Hematopoietic multipotent progenitor cell treated with erythropoietin and hydrocortisone succinate and interleukin-3 and kit ligand, for 8 days (in vitro differentiated cells): ENCODE measurements around the gene IQSEC1.

Source experiments
- DNase-seq: peaks from one replicate; pipeline ENCODE4 v3.0.0-alpha.2; 2015

IQSEC1 gene

DNA sequence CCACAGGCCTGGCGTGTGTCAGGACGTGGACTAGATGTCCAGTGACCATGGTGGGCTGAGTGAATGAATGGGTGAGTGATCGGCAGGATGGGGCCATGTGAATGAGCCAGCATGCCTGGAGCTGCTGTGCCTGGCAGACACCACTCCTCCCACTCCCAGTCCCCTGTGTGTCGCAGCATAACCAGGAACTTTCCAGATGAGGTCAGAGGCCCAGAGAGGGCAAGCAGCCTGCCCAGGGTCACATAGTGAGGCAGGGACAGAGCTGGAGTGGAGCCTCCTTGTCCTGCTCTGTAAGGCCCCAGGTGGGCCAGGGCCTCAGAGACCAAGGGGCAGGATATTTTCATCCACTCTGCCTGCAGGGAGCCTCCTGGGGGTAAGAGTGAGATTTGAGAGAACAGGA, 6.4 kb downstream of the IQSEC1 start:
- DNase-seq: no peak

DNA sequence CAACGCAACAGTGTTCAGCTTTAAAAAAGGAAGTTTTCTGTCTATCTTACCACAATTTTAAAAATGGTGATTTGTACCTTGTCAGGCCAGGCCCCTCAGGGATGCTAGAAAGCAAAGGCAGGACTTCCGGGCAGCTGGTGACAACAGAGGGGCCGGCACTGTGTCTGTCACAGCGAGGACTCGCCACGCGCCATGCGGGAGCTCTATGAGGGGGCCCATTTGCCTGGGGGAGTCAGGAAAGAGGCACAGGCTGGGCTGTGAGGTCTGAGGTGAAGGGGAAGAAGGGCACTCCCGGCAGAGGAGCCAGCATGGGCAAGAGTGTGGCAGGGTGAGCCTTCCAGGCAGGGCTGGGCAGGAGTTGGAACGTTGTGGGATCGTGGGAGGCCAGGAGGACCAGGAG, 7.0 kb downstream of the IQSEC1 start:
- no peak for DNase-seq

DNA sequence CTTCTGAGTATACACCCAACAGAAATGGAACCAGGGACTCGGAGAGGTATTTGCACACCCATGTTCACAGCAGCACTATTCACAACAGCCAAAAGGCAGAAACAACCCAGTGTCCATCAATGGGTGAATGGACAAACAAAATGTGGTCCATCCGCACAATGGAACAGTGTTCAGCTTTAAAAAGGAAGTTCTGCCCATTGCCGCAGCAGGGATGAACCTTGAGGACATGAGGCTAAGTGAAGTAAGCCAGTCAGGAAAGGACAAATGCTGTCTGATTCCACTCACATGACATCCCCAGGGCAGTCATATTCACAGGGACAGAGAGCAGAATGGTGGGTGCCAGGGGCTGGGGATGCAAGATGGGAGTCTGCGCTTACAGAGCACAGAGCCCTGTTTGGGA, 7.5 kb downstream of the IQSEC1 start:
- DNase-seq: no peak

DNA sequence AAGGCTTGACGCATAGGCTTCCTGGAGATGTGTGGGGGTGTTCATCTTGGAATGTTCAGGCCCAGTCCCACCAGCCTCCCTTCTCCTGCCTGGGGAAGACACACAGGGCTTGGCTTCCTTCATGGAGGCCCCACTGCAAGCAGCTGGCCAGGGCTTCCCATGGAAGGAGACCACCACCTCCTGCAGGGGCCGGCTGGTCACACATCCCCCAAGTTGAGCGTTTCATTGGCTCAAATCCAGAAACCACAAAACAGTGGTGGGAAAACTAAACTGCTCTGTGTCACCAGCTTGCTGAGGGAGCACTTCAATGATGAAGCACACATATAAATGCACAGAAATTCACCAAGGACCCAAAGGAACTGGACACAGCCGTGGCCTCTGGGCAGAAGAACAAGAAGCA, 8.3 kb downstream of the IQSEC1 start:
- DNase-seq: no peak

DNA sequence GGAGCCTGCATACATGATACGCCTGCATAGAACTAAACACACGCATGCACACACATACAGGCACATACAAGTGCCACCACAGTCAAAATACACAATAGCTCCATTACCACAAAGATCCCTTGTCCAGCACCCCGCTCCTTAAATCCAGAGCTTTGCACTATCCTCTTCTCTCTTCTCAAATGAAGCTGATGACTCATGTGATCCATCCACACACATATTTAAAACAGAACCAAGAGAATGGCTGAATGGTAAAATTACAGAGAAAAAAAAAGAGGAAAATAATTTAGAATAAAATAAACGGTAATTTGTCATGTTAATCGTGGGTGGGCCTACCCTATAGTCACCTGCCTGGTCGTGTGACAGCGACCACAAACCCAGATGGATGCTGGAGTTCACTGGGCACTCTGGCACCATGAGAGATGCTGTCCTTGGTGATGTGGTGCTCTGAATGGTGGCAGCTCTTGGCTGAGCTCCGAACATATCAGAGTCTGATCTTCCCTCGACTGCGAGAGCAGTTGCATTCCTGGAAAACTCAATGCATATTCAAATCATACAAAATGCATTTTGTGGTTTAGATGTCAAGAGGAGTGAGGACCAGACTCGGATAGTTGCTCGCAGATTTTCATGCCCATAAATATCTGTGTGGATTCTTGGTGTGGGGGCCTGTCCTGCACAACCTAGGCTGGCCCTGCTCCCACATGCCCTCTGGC, 8.9 kb downstream of the IQSEC1 start:
- DNase-seq: no peak

DNA sequence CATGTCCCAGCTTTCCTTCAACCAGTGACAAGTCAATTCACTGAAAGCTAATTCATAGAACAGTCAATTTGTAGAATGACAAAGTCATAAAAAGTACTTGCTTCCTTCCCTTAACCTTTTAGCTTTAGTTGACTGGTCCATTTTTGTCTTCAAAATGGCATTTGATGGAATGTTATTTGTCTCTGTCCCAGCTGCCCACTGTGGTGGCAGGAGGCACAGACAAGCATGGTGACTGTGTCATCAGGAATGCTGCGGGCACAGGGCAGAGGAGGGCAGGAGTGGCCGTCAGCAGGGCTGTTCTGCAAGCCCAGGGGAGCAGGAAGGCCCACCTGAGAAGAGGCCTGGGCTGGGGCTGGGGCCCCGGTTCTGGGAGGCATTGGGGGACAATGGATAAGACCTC, 10.0 kb downstream of the IQSEC1 start:
- DNase-seq: no peak

DNA sequence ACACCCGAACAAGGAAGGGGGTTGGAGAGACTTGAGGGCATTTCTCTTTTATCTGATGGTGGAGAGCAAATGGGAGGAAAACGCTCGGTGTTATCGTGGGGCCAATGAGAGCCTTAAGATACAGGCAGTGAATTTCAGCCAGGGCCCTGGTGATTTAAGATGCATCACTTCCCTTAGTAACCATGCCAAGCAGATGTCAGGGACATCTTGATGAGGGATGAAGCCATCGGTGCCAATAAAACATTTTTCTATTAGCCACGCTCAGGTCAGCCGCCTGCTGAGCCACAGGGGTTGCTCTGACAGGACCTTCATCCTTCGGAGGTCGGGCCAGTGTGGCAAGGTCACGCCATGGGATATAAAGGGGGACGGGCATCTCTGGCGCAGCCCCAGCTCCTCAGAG, 10.6 kb downstream of the IQSEC1 start:
- DNase-seq: no peak

DNA sequence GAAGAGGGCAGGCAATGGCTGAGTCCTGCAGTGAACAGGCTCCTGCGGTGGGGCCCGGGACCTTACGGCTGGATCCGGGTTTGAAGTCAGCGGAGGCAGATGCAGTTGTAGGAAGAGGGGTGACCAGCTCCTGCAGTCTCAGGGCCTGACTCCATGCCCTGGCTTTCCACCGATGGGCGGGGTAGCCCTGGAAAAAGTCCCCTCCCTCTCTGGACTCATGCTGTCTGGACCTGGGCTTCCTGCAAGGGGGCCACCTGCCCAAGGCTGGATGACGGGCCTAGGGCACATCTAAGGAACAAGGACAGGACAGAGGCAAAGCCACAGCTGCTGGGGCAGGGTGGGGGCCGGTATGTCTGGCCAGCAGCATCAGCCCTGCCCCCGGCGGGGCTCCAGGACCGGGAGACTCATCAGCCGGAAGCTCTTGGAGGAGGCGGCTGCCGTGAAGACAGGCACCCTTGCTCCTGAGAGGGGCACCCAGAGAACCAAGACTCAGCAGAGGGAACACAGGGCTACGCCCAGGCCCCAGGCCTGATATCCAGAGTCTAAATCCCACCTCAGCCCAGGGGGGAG, 12.8 kb downstream of the IQSEC1 start:
- DNase-seq: no peak

DNA sequence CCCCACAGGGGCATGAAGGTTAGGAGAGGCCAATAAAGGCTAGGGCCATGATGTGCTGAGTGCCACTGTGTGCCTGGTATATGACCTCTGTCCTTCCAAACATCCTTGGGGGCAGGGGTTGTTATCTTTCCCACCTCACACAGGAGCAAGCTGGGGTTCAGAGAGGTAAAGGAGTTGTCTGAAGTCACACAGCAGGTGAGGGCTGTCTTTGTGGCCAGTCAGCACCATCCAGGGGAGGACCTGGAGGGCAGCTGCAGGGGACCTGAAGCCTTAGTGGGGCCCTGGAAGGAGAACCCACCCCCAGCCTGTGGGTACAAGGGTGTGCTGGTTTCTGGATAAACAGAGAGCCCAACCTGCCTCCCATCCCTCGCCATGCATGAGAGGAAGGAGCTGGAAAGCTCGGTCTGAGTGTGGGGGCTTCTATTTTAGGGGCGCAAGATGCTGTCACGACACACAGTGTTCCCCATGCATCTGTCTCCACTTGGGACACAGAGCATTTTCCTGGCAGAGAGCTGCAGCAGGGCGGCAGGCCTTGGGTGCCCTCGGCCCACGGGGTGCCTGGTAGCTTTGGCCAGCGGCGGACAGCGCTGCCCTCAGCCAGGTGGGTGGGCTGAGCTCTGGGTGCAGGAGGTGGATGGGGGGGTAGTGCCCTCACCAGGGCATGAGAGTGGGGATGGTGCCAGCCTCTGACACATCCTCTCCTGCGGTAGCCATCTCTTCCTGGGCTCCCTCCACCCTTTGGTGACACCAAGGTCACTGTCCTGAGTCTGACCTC, 14.7 kb downstream of the IQSEC1 start:
- DNase-seq: no peak

DNA sequence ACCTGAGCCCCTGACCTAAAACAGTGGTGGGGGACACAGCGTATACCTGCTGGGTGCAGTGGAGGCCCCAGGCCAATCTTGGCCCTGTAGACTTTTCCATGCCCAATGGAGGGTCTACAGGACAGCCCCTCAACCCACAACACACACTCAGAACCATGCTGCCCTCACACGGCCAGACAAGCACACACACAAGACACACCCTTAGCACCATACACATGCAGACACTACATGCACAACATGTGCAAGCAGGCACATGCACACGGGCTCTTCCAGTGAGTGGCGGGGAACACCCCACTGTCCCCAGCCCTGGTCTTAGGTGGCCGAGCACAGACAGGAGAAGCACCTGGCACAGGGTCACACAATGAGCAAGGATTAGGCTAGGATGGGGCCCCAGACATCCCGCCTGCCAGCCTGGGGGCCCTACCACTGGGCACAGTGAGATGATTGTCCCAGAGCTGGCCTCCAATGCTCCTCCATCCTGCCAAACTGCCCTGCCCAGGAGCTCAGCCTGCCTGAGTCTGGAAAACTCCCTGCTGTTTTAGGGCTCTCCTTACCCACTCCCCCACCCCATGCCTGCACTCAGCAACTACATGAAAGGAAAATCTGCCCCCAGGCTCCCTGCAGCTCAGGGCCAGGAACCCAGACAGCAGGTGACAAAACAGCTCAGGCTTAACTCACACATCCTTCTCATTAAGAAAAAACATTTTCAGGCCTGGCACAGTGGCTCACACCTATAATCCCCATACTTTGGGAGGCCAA, 15.8 kb downstream of the IQSEC1 start:
- DNase-seq: no peak

DNA sequence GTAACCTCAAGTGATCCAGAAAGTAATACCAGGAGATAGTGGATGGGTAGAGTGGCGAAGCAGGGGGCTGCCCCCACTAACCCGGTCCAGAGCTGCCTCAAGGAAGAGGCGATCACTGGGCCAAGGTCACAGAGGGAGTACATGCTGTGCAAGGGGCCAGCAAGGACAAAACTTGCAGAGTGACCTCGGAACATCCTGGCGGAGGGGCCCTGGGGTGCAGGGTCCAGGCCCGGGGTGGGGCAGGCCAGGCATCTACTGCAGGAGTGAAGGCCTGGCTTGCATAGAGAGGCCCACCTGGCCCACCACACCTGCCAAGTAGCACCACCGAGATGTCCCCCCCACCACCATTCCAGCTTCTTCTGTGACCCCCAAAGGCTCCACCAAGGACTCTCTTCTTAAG, 17.6 kb downstream of the IQSEC1 start:
- DNase-seq: no peak

DNA sequence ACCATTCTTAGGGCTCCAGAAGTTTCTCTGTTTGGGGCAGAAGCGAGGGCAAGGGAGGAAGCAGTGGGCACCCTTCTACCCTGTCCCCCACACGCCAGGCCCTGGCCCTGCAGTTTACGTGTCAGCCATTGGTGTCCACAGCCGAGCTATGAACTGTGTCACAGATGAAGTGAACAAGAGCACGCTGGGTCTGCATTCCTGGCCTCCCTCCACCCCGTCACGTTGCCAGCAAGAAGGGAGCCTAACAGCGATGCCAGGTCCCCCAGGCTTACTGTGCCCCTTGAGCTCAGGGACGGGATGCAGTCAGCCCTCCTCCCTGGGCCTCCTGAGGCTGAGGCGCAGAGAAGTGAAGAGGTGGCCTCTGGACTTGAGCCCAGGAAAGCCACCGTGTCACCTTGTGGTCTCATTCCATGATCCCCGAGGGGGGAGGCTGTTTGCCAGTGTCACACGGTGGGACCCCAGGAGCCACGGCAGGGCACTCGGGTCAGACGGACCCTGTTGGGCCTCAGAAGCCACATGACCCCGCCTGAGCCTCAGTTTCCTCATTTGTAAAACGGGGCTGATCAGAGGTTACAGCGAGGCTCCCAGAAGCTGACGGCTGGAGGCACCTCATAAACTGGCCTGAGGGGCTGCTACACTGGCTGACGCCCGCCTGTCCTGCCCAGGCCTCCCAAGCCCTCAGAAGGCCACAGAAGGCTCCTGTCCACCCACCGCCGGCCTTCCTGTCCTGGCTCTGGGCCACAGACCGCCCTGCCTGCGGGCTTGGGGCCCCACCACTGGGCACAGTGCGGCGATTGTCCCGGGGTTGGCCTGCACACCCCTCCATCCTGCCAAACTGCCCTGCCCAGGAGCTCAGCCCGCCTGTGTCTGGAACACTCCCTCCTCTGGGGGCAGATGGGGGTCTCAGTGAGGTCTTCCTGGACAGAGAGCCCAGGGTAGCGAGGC, 18.6 kb downstream of the IQSEC1 start:
- DNase-seq: no peak

DNA sequence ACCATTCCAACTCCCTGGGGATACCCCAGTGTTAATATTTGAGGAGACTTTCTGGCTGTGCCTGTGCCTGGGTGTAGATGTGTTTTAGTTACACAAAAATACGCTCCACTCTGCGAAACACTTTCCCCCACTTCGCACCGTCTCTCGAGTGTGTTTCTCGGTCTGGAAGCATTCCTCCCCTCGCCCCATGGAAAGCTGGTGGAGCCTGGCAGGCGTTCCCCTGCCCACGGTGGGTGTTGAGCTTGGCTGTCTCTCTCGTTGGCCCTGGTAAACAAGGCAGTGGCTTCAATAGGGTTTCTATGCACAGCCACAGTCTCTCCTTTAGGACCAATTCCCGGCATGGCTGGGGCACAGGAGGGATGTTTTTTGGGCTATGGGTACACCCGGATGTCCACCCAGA, 19.3 kb downstream of the IQSEC1 start:
- DNase-seq: no peak

DNA sequence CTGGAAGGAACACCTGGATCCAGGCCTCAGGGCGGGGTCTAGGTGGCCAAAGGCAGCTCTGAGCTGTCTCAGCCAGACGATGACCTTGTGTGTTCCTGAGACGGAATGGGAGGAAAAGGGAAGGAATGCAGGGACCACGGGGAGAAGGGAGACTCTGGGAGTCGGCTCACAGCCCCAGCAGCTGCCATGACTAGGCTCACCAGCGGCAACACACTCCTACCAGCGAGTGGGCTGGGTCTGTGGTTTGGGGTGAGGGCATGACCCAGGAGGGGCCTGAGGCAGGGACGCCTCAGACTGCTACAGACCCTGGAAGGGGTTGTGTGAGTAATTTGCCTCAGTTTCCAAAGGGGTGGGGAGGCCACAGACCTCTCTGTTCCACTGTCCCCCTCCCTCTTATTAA, 19.8 kb downstream of the IQSEC1 start:
- DNase-seq: no peak

DNA sequence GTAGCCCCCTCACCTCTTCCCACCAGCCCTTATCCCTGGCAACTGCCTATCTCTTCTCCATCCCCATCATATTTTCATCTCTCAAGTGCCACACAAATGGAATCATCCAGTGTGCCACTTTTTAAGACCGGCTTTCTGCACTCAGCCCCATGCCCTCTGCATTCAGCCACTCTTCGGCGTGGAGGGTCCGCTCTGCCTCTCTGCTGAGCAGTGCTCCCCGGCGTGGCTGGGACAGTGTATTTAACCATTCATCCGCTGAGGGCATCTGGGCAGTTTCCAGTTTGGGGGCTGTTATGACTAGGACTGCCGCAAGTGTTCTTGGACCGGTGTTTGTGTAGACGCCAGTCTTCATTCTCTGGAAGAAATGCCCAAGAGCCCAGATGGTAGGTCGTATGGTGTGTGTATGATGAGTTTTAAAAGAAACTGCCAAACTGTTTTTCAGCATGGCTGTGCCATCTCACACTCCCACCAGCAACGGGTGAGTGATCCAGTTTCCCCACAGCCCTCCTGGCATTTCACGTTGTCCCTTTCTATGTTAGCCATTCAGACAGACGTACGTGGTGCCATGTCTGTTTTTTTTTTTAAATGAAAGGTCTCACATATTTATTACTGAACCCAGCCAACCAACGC, 20.9 kb downstream of the IQSEC1 start:
- DNase-seq: no peak

DNA sequence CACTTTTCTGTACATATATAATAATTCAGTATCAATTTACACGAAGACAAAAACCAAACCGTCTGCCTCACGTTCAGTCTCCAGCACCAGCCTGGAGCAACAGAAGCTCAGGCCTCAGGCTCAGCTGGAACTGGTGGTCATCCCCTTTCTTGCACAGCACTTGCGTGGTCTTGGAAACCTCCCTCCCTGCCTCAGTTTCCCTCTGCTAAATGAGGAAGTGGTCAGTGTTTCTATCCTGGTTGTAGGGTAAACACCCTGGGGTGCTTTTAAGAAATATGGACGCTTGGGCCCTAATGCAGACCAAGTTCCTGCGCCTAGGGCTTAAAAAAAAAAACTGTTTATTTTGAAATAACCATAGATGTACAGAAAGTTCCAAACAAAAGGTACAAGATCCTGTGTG, 21.6 kb downstream of the IQSEC1 start:
- no peak for DNase-seq

DNA sequence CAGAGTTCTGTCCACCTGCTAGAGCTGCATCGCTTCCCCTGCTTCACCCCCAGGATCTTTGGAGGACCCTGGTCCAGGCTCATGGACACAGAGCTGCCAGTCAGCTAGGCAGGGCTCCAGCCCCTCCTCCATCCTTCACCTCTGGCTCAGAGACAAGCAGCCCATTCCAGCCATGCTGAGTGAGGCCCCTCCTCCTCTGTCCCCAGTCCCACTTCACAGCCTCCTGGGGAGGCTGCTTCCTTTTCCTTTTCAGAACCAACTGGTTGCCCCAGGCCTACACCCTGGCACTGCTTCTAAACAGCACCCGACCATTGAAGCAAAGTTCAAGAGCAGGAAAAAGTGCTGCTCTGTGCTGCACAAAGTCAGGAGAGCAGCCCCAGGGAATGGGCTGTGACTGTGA, 22.2 kb downstream of the IQSEC1 start:
- no peak for DNase-seq

DNA sequence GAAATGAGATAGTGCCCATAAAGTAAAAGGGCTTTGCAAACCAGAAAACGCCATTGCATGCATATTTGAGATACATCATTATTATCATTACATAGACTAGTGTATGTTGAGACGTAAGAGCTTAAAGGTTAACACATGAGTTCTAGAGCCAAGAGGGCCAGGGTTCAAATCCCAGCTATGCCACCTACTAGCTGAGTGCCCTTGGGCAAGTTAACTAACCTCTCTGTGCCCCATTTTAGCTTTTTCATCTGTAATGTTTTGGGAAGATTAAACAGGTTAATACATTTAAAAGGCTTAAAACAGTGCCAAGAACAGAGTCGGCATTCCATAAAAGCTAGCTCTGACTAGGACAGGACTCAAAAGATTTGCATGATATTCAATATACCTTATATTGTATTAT, 22.8 kb downstream of the IQSEC1 start:
- DNase-seq: no peak

DNA sequence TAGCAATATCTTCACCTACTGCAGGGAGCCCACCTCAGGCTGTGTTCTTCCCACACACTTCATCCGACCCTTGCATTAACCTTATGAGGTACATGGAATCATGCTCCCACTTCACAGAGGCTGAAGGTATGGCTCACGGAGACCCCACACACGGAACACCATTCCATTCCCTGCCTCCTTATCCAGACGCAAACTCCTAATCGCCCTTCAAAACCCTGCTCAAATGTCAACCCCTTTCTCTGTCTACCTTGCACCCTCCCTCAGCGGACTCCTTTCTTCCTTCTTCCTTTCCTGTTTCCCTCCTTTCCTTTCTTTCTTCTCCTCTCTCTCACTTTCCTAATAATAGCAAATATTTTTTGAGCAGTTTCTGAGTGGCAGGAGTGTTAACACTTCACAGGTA, 23.8 kb downstream of the IQSEC1 start:
- no peak for DNase-seq

DNA sequence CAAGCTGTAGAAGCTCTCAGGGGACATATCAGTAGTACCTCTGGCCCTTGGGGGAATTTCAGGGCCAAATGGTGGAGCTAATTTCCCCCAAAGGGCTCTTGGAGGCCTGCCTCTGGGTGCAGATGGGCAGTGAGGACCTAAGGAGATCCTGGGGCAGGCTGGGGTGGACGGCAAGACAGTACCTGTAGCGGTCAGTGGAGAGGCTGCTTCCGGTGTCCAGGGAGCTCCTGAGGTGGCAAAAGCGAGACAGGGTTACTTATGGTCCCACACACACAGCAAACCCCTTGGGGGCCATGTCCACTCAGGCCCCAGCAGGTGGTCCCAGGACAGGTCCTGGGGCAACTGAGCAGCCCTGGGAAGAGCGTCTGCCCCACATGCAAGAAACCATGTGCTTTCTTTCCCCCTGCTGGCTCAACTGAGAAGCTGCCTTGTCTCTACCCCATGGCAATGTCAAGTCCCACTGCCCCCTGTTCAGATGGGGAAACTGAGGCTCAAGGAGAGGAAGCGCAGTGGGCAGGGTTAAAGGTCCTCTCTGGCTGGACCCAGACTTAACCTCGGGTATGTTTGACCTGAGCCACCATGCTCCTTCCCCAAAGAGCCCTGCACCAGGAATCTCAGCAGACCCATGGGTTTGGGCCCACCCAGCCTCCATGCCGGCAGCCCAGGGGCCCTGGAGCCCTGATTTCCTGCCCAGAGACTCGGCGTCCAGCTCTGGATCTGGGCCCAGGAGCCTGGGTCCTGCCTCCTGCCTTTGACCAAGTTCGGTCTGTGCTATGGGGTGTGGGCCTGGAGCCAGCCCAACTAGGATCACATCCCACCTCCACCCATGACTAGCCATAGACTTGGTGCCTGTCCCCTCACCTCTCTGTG, 25.7 kb downstream of the IQSEC1 start:
- DNase-seq: no peak
